HG02981 (cell line): ENCODE measurements around the gene GRB14.
"Not testable (repeated sequence)": the region's sequence is repeated elsewhere in the genome, so short reads cannot be mapped to it uniquely, and the experiment has no call there.

ENCODE experiments used
- ATAC-seq: cut with Tn5 transposase; IDR thresholded peaks from one replicate; pipeline ENCODE4 v1.9.1; 2021; ENCODE audit warnings: mild to moderate bottlenecking, moderate library complexity; ENCODE audit not compliant: unreplicated experiment

GRB14 gene

DNA sequence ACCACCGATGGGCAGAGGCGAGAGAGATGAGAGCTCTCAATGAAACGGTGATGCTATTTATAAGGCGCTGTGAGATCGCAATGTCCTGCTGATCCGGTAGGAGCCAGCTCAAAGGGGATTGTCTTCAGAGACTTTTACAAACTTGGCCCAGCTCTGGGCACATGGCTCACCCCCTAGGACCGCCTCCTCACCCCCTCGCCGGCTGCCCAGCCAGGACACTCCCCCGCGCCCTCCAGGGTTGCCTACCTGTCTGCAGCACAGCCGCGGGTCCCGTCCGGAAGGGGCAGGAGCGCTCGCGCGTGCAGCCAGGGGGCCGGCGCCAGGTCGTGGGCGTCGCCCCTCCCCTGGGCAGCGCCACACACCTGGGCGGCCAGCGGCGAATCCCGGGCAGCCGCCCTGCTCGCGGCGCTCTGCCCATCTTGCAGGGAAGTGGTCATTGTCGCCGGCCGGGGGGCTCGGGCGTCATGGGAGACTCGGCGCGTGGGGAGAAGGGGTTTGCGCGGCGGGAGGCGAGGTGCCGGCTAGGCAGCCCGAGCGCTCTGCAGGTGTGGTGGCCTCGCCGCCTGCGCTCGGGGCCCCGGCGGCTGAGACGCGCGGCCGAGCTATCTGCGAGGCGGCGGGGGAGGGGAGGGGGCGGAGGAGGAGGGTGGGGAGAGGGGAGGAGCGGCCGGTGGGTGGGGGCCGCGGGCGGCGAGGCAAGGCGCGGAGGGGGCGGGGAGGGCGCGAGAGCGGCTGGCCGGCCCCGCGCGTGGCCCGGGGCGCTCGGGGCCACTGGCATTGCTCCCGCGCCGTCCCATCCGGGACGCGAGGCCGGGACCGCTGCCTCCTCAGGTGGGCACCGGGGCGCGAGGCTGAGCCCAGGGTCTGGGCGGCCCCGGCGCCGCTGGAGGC, at the start of gene GRB14:
GRB14 (minus strand) TSS at position 610 of the 891 bp plus-strand sequence; CDS start at position 437, 173 bp downstream.
- ATAC-seq = no peak

DNA sequence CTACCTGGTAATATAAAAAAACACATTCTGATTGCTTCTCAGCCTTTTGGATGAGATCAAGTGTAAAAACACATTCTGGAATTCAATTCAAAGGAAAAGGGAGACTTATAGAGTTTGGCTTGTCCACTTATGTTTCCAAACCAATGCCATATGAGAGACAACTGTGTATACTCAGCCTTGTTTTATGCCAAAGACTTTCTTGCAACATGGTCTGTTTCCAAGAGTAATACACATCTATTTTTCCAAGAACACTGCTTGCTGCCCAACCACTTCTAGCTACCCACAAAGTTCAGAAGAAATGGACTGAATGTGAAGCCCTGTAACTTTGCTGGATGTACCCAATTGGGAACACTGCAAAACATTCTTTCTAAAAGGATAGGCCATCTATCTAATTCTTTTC, 48.0 kb upstream of the GRB14 start:
- no peak for ATAC-seq

DNA sequence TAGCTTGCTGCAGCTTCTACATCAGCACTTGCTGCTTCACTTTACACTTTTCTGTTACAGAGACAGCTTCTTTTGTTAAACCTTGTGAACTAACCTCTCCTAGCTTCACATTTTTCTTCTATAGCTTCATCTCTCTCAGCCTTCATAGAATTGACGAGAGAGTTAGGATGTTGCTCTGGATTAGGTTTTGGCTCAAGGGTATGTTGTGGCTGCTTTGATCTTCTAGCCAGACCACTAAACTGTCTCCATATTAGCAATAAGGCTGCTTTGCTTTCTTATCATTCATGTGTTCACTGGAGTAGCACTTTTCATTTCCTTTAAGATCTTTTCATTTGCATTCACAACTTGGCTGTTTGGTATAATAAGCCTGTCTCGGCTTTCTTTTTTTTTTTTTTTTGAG, 46.3 kb upstream of the GRB14 start:
- ATAC-seq = no peak

DNA sequence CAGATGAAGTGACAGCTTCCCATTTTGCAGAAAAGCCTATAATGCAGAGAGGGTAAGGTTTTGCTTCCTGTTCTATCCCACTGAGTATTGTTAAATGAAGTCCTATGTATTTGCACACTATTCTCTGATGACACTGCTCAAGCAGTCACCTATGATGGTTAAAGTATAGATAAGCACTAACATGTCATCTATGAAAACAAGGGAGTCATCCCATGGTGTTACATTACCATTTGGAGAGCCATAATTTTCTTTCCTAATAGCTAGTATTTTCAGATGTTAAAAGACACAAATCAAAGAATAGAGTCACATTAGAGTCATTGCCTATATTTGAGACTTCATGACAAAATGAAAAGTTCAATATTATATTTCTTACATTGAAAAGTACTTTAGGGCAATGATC, 42.8 kb upstream of the GRB14 start:
- no peak for ATAC-seq

DNA sequence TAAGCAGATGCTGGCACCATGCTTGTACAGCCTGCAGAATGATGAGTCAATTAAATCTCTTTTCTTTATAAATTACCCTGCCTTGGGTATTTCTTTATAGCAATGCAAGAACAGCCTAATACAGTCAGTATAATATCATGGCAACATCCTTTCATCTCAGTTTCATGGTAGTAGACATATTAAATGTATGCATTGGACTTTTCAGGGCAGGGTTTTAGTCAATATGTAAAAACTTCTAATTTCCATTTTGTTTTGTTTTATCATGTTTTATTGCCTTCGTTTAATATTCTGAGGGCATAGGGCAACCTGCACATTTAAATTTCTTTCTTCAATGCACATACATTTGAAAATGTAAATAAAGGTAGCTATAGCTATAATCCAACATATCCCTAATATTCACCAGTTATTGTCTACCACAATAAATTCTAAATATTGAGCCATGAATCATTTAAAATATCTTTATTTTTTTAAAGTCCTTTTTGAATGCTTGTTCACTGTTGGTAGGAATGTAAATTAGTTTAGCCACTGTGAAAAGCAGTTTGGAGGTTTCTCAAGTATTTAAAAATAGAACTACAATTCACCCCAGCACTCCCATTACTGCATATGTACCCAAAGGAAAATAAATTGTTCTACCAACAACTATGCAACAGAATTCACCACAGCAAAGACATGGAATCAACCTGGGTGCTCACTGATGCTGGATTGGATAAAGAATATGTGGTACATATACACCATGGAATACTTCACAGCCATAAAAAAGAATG, 41.8 kb upstream of the GRB14 start:
- ATAC-seq = no peak

DNA sequence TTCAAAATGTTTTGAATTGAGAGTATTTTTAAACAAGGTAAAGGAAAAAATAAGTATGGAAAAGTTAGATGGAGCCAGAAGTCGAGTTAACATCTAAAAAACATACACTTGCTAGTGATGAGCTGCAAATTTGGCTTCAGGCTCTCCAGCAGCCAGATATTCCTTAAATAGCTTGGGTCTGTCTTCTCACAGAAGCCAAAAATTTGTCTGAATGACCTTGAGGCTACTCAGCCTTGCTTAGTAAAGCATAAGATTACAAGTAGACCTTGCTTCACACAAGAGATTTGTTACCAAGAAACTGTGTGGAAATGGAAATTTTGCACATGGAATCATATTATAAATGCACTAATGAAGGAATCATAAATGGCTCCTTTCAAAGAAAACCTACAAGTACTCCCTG, 40.8 kb upstream of the GRB14 start:
- no peak for ATAC-seq

DNA sequence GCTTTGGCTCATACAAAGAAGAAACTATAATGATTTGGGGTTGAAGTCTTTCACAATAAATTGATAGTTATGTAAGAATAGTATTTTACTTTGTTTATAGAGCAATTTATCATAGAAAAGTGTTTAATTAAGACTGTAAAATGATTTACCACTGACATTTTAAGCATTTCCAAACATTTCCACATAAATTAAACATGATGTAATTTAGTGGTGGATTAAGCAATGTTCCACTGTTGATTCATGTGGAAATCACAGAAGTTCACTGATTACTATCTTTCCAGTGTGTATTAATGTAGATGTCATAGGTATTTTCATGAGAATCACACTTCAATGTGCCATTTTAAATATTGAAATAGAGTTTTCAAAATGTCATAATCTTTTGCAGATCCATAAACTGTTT, 40.1 kb upstream of the GRB14 start:
- ATAC-seq = no peak

DNA sequence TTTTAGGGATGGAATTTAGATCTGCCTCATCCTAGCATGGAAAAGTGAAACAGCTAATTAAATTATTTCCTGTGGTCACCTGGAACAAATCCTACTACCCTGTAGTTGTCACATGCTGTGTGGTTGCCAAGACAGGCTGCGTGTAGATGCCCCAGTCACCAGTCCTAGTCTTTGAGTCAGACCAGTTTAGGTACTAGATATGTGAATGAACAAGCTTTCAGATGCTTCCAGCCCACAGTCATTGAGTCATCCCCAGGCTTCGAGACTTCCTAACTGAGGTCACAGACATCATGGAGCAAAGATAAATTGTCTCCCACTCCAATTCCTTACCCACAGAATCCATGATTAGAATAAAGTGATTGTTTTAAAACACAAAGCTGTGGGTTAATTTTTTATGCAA, 35.8 kb upstream of the GRB14 start:
- ATAC-seq = no peak

DNA sequence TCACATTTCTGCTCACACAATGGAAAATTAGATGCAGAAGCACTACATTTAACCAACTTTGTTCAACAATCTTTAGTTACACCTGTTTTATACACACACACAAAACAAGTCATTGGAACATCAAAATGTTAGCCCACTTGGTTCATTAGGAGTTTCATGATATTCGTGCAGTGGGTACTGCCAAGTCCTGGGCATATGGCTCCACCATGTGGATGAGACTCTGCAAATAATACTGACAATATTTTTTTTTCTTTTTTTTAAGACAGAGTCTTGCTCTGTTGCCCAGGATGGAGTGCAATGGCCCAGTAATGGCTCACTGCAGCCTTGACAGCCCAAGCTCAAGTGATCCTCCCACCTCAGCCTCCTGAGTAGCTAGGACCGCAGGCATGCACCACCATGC, 34.5 kb upstream of the GRB14 start:
- ATAC-seq = no peak

DNA sequence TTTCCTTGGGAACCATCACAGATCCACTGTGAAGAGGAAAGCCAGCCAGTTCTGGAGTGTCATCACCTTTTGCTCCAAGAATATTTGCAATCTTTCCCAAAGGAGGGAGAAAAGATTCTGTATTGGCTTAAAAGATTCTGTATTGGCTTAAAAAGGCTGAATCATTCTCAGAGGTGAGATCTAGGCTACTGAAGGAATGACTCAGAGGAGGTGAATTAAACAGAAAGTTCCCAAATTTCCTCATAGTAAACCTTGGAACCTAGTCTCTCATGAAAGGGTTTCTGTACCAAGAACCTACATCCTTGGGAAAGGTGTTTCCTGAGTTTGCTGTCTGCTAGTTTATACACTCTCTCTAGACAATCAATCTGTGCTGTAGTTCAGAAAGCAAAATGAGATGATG, 34.1 kb upstream of the GRB14 start:
- ATAC-seq = no peak

DNA sequence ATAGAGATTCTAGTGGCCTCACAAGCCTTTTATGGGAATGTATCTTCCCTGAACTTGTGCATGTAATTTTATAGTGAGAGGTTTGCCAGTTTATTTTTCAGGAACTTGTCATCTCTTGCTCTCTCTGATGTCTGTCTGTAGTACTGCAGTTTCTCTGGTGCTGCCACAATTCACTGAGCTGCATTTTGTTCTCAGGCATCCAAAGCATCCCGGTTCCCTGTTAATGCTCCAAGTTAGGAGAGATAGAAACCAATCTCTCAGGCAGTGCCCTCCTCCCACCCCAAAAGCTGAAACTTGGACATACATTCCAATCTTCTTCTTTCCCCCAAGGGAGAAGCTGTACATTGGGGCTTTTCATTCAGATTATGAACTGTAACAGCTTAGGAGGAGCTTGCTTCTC, 30.1 kb upstream of the GRB14 start:
- ATAC-seq = no peak

DNA sequence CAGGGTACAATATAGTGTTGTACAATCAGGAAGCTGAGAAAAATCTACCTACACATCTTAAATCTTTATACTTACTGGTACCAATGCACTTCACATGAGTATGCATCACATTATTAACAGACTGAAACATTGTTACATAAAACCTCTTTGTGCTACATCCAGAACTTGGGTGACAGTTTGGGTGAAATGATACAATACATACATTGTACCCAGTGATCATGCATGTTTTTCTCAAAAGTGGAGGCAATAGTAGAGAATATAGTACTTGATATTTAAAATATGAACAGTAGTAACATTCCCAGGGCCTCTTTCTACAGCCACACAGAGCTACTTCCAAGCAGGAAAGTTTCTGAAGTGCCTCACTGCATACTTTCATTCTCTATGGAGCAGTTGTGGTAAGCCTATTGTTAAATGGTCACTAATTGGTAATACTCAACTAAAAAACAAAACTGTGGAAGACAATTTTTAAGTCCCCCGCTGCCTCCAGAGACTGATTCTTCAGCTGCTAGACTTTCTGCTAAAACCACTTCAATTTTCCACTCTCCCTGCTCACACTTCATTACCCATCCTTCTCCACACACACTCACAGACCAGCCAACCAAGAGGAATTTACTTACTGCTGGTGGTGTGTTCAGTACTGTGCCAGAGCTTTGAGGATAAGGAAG, 22.9 kb upstream of the GRB14 start:
- ATAC-seq = peak; percentile 65

DNA sequence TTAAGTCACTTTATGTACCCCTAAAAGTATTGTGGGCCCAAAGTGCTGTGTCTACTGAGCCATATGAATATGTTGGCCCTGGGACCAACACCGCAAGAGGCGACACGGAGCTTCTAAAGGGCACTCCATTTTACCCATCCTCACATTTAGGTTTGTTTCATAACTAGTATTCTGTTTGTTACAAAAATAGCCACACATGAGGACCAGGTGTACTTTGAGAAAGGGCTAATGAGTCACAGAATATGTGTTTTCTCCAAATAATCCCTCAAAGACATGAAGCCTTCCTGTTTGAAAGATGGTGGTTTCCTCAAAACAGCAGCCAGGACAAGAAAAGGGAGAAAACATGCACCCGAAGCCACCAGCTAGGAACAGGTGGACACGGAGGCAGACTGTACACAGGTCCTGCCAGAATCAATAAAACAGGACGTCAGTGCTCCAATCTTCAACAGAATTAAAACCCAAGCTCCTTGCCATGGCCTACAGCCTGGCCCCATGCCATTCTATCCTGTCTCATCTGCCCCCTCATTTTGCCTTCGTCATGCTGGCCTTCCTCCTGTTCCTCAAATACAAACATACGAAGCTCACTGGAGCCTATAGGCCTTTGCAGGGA, 21.8 kb upstream of the GRB14 start:
- no peak for ATAC-seq

DNA sequence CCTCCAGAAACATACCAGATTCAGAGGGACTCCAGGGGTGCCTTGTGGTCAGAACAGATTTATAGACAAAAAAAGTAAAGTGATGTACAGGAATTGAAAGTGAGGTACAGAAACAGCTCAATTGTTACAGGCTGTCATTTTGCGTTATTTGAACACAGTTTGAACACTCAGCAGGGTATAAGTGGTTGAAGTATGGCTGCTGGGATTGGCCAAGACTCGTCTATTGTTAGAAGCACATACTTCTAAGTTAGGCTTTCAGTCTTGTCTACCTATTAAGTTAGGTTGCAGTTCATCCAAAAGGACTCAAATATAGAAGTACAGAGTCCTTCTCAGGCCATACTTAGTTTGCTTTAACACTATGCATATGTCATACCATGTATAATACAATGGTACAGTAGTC, 21.0 kb upstream of the GRB14 start:
- ATAC-seq = no peak

DNA sequence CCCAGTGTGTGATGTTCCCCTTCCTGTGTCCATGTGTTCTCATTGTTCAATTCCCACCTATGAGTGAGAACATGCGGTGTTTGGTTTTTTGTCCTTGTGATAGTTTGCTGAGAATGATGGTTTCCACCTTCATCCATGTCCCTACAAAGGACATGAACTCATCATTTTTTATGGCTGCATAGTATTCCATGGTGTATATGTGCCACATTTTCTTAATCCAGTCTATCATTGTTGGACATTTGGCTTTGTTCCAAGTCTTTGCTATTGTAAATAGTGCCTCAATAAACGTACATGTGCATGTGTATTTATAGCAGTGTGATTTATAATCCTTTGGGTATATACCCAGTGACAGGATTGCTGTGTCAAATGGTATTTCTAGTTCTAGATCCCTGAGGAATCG, 7.0 kb upstream of the GRB14 start:
- ATAC-seq = not testable (repeated sequence)

DNA sequence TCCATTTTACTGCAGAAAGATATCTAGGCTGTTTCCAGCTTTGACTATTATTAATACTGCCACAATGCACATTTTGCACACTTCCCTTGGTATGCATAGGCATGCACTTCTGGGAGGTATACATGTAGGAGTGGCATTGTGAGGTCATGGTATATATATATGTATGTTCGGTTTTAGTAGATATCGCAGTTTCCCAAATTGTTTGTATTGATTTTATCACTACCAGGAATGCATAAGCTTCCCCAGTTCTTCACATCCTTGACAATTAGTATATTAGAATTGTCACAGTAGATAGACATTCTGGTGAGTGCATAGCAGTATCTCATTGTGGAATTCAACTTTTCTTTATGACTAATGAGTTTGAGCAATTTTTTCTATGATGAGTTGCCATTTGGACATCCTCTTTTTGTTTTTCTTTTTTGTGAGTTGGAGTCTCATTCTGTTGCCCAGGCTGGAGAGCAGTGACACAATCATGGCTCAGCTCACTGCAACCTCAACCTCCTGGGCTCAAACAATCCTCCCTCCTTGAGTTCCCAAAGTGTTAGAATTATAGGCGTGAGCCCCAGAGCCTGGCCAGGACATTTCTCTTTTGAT, 4.2 kb upstream of the GRB14 start:
- no peak for ATAC-seq

DNA sequence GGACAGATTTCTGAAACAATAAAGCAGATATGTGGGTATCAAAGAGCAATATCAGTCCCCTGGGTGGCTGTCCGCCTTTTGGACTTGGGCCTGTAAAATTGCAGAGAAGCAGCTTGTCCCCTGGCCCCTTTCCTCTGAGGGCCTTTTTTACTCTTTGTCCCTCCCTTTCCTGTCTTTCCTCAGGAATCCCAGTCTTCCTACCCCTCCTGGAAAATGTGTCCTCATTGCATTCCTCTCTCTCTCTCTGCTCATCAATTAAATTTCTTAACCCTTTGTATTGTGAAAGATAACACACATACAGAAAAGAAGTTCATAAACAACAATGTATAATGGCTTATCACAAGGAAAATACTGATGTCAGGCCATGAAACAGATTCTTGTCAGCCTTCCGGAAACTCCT, 3.0 kb upstream of the GRB14 start:
- no peak for ATAC-seq

DNA sequence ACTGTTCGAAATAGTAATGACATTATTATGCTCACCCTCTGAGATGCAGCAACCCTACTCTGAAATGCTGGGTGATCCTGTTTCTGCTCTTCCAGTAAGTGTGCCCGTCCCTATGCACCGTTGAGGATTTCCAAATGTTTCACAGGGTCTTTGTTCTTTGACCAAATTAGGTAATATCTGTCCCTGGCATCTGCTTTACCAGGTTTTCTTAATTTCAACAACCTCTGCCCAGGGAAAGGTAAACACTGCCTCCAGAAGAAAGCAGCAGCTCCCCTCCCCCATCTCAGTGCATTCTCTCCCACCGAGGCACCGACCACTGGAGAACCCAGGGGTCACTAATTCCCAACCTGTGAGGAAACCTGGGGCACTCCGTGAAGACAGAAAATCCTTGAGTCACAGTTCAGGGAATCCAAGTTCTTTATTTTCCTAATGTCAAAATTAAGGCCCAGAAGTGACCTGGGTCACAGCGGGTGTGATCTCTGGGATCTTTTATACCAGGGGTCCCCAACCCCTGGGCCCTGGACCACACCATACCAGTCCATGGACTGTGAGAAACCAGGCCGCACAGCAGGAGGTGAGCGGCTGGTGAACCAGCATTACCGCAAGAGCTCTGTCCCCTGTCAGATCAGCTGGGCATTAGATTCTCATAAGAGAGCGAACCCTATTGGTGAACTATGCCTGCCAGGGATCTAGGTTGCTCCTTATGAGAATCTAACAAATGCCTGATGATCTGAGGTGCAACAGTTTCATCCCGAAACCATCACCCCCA, 1.2 kb upstream of the GRB14 start:
- no peak for ATAC-seq

DNA sequence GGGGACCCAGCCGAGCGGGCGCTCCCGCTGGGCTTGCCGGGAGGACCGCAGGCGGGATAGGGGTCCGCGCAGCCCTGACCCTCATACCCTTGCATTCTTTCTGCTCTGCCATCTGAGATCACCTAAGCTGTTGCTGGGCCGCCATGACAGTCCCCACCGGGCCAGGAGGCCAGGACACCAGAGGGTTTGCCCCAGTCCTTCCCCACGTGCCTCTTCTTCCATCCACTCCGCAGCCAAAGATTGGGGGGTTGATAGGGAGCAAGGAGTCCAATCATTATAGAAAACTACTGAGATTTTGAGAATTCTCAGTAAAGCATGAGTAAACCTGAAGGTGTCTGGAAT, 453 bp upstream of the GRB14 start:
- no peak for ATAC-seq

DNA sequence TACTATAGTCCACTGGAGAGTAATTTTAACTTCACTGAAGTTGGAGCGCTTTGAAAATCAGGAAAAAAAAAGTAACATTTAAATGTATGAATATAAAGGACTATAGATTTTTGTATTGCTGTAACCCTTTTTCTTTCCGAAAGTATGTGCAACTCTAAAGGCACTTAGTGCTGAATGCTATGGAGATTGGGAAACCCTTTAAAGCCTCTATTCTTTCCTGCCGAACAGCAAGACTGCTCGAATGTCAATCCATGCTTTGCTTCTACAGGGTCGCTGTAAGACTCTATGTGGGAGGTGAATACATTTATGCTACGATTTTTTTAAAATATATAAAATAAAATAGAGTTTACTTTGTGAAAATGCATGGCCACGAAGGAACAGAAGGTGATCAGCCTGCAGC, 825 bp downstream of the GRB14 start:
- no peak for ATAC-seq
